GM12865 (cell line): ENCODE data around the gene CHST15.

Source experiments
- DNase-seq: peaks from one replicate; pipeline ENCODE4 v3.0.0; 2010; ENCODE audit warnings: low read depth
- H3K4me3 ChIP-seq: 2 replicates; pipeline ENCODE4 v1.5.1; 2011; ENCODE audit warnings: mild to moderate bottlenecking, low read depth, low read length, control low read depth
- CTCF ChIP-seq: IDR thresholded peaks from 2 replicates; pipeline ENCODE4 v1.5.1; 2011; ENCODE audit warnings: low read length, control low read depth, low read depth, inconsistent platforms; ENCODE audit not compliant: insufficient read depth; ENCODE audit errors: missing control alignments

Gene CHST15

GRCh38 chr10:124077208-124077993, 16.0 kb downstream of the CHST15 start:
- no peak for TF ChIP-seq CTCF
- no peak for DNase-seq
- H3K4me3 ChIP-seq: no peak overlapping the region

GRCh38 chr10:124076148-124076733, 17.2 kb downstream of the CHST15 start:
- no peak overlapping the region for H3K4me3 ChIP-seq
- DNase-seq: no peak
- TF ChIP-seq CTCF: no peak

- DNase-seq: no peak
- TF ChIP-seq CTCF: no peak
These were observed 18.0 kb downstream of the CHST15 start for GRCh38 chr10:124075231-124075955.

GRCh38 chr10:124074501-124075109, 18.8 kb downstream of the CHST15 start:
- no peak overlapping the region for H3K4me3 ChIP-seq
- no peak for DNase-seq
- TF ChIP-seq CTCF: no peak

More at GRCh38 chr10:124075231-124075955, 18.0 kb downstream of the CHST15 start:
- H3K4me3 ChIP-seq: no peak overlapping the region

- no peak overlapping the region for H3K4me3 ChIP-seq
- no peak for TF ChIP-seq CTCF
- no peak for DNase-seq
These were observed 19.4 kb downstream of the CHST15 start for GRCh38 chr10:124073978-124074377.

GRCh38 chr10:124072541-124072940, 20.9 kb downstream of the CHST15 start:
- no peak for DNase-seq
- no peak for TF ChIP-seq CTCF
- no peak overlapping the region for H3K4me3 ChIP-seq
